HEK293 (cell line): ENCODE results near the gene AGK.

Experiments
- ATF2 ChIP-seq: fragments of 450-650 bp; formaldehyde crosslinking; IDR thresholded peaks from 2 replicates; pipeline ENCODE4 v1.5.1; 2016; ENCODE audit warnings: missing biosample characterization, missing genetic modification characterization, low read depth
- GFI1B ChIP-seq: fragments of 450-650 bp; formaldehyde crosslinking; IDR thresholded peaks from 2 replicates; pipeline ENCODE4 v1.5.1; 2016; ENCODE audit warnings: missing biosample characterization, missing genetic modification characterization
- GLI2 ChIP-seq: fragments of 450-650 bp; formaldehyde crosslinking; IDR thresholded peaks from 2 replicates; pipeline ENCODE4; 2017; ENCODE audit warnings: missing biosample characterization, missing genetic modification characterization, low read depth, borderline replicate concordance
- GLIS2 ChIP-seq: fragments of 450-650 bp; formaldehyde crosslinking; IDR thresholded peaks from 2 replicates; pipeline ENCODE4 v1.5.1; 2016; ENCODE audit warnings: missing biosample characterization, missing genetic modification characterization
- HOXA7 ChIP-seq: sonication (generic); formaldehyde crosslinking; IDR thresholded peaks from 2 replicates; pipeline ENCODE4 v1.8.1; 2022; ENCODE audit warnings: missing genetic modification reagents, borderline replicate concordance
- OVOL3 ChIP-seq: fragments of 450-650 bp; formaldehyde crosslinking; IDR thresholded peaks from 2 replicates; pipeline ENCODE4 v1.5.1; 2016; ENCODE audit warnings: missing biosample characterization, missing genetic modification characterization
- WT1 ChIP-seq: fragments of 450-650 bp; formaldehyde crosslinking; IDR thresholded peaks from 2 replicates; pipeline ENCODE4 v1.5.1; 2016; ENCODE audit warnings: missing biosample characterization, missing genetic modification characterization
- ZBTB7A ChIP-seq: fragments of 450-650 bp; formaldehyde crosslinking; IDR thresholded peaks from 2 replicates; pipeline ENCODE4 v1.5.1; 2016; ENCODE audit warnings: low read depth, missing biosample characterization, missing genetic modification characterization
- ZNF133 ChIP-seq: fragments of 450-650 bp; formaldehyde crosslinking; IDR thresholded peaks from 2 replicates; pipeline ENCODE4 v1.5.1; 2016; ENCODE audit warnings: missing biosample characterization, missing genetic modification characterization
- ZNF19 ChIP-seq: fragments of 450-650 bp; formaldehyde crosslinking; IDR thresholded peaks from 2 replicates; pipeline ENCODE4; 2016; ENCODE audit warnings: missing biosample characterization, missing genetic modification characterization, low read depth
- ZNF202 ChIP-seq: fragments of 450-650 bp; formaldehyde crosslinking; IDR thresholded peaks from 2 replicates; pipeline ENCODE4 v1.5.1; 2016; ENCODE audit warnings: missing biosample characterization, missing genetic modification characterization, borderline replicate concordance
- ZNF266 ChIP-seq: fragments of 450-650 bp; formaldehyde crosslinking; IDR thresholded peaks from 2 replicates; pipeline ENCODE4 v1.5.1; 2016; ENCODE audit warnings: missing biosample characterization, missing genetic modification characterization, low read depth
- ZNF416 ChIP-seq: fragments of 450-650 bp; formaldehyde crosslinking; IDR thresholded peaks from 2 replicates; pipeline ENCODE4 v1.5.1; 2016; ENCODE audit warnings: missing biosample characterization, missing genetic modification characterization
- ZNF423 ChIP-seq: fragments of 450-650 bp; formaldehyde crosslinking; IDR thresholded peaks from 2 replicates; pipeline ENCODE4 v1.5.1; 2016; ENCODE audit warnings: missing biosample characterization, missing genetic modification characterization
- ZNF433 ChIP-seq: fragments of 450-650 bp; formaldehyde crosslinking; IDR thresholded peaks from 2 replicates; pipeline ENCODE4 v1.5.1; 2016; ENCODE audit warnings: missing biosample characterization, missing genetic modification characterization, low read depth
- ZSCAN18 ChIP-seq: fragments of 450-650 bp; formaldehyde crosslinking; IDR thresholded peaks from 2 replicates; pipeline ENCODE4 v1.5.1; 2016; ENCODE audit warnings: missing biosample characterization, missing genetic modification characterization
- TF ChIP-seq, protein P1 (sequence below): fragments of 450-650 bp; formaldehyde crosslinking; IDR thresholded peaks from 2 replicates; pipeline ENCODE4 v1.5.1; 2017; ENCODE audit warnings: missing biosample characterization, missing genetic modification characterization
- TF ChIP-seq, protein P2 (sequence below): fragments of 450-650 bp; formaldehyde crosslinking; optimal IDR thresholded peaks from 2 replicates; pipeline ENCODE3; 2016; ENCODE audit warnings: missing biosample characterization, mild to moderate bottlenecking, missing genetic modification characterization
- TF ChIP-seq, protein P3 (sequence below): fragments of 450-650 bp; formaldehyde crosslinking; conservative IDR thresholded peaks from 2 replicates; pipeline ENCODE4 v1.5.1; 2016; ENCODE audit warnings: low read depth, missing biosample characterization, missing genetic modification characterization

AGK gene

DNA sequence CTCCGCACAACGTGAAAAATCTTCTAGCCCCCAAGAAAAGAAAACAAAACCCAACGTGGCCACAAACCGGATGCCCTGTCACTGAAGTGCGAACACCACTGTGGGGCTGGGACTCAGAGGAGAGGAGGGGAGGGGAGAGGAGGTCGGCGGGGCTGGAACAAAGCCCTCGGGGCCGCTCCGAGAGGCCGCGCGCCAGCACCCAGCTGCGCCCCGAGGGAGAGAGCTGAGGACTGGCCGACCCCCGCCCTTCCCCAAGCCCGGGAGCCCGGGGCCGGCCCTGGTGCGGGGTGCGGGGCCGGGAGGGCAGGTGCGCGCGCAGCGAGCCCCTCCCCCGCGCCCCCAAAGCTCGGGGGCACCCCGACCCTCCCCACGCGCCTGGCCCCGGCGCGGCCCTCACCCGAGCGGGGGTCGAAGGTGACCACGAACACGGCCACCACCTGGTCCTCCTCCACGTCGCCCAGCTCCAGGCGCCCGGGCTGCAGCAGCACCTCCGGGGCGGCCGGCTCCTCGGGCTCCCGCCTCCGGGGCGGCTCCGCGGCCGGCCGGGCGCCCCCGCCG is 150.4 kb downstream of the AGK start (continued):
- TF ChIP-seq ZNF266 (tag by site-specific recombination), result no peak
- TF ChIP-seq GLIS2, result peak; percentile 50
- no peak for TF ChIP-seq WT1 (tag by site-specific recombination)
- 0 out of 2 replicates have a peak, but pooled peaks have one; percentile 29 for TF ChIP-seq ZNF423 (tag by site-specific recombination)
- TF ChIP-seq, protein P1, sequence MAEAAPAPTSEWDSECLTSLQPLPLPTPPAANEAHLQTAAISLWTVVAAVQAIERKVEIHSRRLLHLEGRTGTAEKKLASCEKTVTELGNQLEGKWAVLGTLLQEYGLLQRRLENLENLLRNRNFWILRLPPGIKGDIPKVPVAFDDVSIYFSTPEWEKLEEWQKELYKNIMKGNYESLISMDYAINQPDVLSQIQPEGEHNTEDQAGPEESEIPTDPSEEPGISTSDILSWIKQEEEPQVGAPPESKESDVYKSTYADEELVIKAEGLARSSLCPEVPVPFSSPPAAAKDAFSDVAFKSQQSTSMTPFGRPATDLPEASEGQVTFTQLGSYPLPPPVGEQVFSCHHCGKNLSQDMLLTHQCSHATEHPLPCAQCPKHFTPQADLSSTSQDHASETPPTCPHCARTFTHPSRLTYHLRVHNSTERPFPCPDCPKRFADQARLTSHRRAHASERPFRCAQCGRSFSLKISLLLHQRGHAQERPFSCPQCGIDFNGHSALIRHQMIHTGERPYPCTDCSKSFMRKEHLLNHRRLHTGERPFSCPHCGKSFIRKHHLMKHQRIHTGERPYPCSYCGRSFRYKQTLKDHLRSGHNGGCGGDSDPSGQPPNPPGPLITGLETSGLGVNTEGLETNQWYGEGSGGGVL (tag by site-specific recombination), result peak; percentile 62
- no peak for TF ChIP-seq ZBTB7A (tag by site-specific recombination)
- no peak for TF ChIP-seq GLI2 (tag by site-specific recombination)
- no peak for TF ChIP-seq OVOL3 (tag by site-specific recombination)
- TF ChIP-seq, protein P2, sequence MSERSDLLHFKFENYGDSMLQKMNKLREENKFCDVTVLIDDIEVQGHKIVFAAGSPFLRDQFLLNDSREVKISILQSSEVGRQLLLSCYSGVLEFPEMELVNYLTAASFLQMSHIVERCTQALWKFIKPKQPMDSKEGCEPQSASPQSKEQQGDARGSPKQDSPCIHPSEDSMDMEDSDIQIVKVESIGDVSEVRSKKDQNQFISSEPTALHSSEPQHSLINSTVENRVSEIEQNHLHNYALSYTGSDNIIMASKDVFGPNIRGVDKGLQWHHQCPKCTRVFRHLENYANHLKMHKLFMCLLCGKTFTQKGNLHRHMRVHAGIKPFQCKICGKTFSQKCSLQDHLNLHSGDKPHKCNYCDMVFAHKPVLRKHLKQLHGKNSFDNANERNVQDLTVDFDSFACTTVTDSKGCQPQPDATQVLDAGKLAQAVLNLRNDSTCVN (tag by site-specific recombination), result peak; percentile 38
- no peak for TF ChIP-seq ZNF202 (tag by site-specific recombination)
- no peak for TF ChIP-seq ZNF133
- TF ChIP-seq GFI1B, result no peak
- no peak for TF ChIP-seq ZNF416
- no peak for TF ChIP-seq ZSCAN18
- no peak for TF ChIP-seq ZNF433 (tag by site-specific recombination)
- TF ChIP-seq ATF2, result no peak
- TF ChIP-seq, protein P3, sequence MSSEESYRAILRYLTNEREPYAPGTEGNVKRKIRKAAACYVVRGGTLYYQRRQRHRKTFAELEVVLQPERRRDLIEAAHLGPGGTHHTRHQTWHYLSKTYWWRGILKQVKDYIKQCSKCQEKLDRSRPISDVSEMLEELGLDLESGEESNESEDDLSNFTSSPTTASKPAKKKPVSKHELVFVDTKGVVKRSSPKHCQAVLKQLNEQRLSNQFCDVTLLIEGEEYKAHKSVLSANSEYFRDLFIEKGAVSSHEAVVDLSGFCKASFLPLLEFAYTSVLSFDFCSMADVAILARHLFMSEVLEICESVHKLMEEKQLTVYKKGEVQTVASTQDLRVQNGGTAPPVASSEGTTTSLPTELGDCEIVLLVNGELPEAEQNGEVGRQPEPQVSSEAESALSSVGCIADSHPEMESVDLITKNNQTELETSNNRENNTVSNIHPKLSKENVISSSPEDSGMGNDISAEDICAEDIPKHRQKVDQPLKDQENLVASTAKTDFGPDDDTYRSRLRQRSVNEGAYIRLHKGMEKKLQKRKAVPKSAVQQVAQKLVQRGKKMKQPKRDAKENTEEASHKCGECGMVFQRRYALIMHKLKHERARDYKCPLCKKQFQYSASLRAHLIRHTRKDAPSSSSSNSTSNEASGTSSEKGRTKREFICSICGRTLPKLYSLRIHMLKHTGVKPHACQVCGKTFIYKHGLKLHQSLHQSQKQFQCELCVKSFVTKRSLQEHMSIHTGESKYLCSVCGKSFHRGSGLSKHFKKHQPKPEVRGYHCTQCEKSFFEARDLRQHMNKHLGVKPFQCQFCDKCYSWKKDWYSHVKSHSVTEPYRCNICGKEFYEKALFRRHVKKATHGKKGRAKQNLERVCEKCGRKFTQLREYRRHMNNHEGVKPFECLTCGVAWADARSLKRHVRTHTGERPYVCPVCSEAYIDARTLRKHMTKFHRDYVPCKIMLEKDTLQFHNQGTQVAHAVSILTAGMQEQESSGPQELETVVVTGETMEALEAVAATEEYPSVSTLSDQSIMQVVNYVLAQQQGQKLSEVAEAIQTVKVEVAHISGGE (tag by site-specific recombination), result no peak
- no peak for TF ChIP-seq ZNF19 (tag by site-specific recombination)
- no peak for TF ChIP-seq HOXA7 (CRISPR knock-in tag)
